HG03097 (cell line): ENCODE measurements around the gene OXSM.

Experiments used
- ATAC-seq: cut with Tn5 transposase; IDR thresholded peaks from one replicate; pipeline ENCODE4 v1.9.1; 2021; ENCODE audit not compliant: unreplicated experiment, low FRiP score

OXSM gene

DNA sequence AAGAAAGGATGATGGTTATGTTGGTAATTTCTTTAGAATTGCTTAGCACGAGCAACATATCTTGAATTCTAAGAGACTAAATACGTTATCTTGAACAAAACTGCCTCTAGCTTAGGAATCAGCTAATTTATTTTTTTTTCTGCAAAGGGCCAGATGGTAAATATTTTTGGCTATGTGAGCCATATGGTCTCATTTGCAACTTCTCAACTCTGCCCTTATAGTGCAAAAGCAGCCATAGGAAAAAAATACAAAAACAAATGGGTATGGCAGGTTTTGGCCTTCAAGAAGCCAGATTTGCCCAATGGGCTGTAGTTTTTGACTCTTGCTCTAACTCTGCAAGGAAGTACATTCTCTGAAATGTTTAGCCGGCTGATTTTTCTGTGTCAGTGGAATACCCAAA lies 11.9 kb downstream of the OXSM start:
- ATAC-seq = no peak

DNA sequence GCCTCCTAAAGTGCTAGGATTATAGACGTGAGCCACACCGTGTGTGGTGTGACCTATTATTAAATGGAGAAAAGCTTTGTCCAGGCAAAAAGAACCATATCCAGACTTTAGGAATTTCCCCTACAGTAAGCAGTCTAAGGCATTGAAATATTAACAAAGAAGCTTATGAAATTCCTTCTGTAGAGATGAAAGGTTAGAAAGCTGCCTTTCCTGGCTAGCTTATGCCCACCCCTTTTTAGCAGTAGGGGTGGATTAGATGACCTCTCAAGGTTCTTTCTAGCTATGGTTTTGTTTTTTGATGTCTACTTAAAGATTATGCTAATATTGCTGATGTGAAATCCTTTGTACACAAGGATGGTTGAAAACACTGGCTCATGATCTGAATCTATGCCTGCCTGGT lies 13.9 kb downstream of the OXSM start:
- no peak for ATAC-seq

DNA sequence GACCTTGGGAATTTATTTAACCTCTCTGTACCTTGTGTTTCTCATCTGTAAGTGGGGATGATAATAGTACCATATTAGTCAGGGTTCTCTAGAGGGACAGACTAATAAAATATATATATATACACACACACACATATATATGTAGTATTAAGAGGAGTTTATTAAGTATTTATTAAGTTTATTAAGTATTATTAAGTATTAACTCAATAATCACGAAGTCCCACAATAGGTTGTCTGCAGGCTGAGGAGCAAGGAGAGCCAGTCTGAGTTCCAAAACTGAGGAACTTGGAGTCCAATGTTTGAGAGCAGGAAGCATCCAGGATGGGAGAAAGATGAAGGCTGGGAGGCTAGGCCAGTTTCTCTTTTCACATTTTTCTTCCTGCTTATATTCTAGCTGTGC lies 14.8 kb downstream of the OXSM start:
- ATAC-seq = no peak

DNA sequence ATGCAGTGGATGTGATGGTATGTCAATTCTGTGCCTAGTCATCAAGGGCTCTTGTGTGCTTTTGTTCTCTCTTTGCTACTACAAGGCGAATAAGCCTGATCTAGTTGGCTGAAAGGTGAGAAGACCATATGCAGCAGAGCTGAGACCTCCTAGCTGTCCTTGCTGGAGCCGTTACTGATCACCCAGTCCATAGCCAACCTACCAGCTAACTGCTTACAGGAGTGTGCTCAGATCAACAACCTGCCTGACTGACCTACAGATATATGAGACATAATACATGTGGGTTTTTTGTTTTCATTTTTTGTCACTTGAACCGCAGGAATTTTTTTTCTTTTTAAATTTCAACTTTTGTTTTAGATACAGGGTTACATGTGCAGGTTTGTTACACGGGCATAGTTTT lies 22.8 kb downstream of the OXSM start:
- ATAC-seq = no peak

DNA sequence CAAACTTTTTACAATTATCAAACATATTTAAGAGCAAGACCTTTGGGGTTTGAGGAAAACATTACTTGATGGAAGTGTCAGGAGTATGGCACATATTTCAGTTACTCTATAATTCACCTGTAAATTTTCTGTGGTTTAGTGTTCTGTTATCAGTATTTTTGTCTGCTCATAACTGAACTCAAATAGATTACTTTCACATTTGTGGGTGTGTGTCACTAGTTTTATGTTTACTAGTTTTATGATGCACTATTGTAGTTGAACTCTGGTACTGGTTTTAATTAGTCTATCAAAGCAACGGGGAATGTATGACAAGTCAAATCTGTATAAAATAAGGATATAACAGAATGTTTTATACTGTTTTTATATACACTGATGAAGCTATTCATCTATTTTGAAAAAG lies 27.2 kb downstream of the OXSM start:
- ATAC-seq = no peak

DNA sequence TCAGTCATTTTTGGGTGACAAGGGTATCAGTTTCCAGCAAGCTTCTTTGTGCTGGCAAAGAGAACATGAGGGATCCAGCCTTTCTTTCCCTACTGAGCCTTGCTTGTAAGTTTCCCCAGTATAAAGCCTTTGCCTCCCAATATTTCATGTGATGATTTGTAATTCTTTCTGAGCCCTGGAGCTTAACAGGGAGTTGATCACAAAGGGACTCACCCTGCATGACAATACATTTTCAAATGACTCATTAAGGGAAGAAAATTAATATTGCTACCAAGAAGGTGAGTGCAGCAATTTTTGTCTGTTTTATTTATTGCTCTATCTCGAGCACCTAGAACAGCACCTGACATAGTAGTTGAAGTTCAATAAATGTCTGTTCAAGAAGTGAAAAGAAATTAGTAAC lies 27.7 kb downstream of the OXSM start:
- ATAC-seq = no peak

DNA sequence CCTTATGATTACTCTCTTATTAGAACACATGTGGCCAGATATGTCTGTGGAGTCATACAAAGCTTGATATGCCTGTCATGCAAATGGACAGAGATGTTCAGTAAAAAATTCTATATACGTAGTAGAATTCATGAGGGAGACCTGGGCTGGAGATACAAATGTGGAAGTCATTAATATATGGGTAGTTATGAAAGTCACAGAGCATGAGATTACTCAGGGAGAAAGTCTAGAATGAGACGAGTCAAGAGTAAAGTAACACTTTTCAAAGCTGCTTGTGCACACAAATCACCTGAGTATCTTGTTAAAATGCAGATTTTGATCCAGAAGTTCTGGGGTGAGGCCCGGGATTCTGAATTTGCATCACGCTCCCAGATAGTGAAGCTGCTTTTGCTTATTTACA lies 28.4 kb downstream of the OXSM start:
- ATAC-seq = no peak

DNA sequence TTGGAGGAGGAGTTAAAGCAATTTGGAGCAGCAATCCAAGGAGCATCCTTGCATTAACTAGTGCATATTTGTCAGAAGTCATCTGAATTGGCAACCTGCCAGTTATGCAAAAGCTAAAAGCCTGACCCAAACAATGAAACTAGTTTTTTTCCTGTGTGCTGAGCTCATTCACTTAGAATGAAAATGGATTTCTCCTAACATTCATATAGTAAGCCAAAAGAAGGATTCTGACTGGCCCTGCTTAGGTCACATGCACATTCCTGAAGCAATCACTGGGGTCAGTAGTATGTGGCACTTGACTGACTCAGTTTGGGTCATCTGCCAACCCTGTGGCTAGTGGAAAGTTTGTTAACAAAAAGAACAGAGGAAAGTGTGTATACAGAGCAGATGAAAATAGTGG lies 30.5 kb downstream of the OXSM start:
- no peak for ATAC-seq

DNA sequence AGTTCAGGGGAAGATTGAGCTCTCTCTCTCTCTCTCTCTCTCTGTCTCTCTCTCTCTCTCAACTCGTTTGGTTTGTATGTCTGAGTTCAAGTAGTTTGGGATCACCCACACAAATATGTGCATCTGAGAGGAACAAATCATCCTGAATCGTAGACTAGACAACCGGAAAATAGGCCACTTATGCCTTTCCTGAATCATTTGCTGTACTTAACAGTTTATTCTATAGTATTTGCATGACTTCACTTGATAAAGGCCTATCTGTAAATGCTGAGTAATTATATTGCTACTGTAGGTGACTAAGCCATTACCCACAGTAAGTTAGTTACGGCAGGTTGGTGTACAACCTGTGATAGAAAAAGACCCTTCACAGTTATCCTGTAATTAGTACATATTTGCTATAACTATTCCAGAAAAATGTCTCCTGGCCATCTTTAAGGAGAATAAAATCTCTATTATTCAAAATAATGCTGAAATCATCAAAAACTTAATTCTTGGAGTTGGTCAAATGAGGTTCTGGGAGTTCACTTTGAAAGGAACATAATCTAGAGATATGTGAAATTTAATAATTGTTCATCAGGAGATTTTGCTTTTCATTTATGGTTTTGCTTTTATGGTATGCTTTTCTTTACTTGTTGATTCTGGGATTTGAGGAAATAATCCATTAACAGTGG lies 31.1 kb downstream of the OXSM start:
- ATAC-seq = no peak

DNA sequence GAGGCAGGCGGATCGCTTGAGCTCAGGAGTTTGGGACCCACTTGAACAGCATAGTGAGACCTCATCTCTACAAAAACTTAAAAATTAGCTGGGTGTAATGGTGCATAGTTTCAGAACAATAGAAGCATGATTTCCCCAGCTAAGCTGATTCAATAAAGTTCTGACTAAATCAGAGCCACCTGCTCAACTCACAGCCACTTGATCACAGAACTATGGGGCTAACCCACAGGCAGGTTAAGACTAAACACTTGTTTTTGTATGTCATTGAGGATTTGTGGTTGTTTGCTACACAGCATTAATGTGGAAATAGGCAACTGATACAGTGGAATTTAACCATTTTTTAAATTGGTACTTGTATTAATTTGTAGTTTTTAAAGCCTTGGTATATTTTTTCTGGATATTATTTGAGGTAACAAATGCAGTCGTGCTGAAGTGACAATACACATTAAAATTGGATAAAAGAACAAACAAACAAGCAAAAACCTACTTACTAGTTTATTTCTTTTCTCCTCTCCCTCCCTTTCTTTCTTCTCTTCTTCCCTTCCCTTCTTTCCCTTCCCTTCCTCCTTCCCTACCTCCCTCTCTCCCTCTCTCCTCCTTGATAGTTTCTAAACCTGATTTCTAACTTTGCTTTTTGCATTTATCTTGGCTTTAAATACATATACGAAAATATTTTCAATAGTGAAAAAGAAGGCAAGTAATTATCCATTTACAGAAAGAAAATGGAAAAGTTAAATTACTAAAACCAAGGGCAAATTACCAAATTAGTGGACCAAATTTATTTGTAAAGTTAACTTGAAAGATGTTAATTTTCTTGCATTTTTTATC lies 32.1 kb downstream of the OXSM start:
- ATAC-seq = no peak

DNA sequence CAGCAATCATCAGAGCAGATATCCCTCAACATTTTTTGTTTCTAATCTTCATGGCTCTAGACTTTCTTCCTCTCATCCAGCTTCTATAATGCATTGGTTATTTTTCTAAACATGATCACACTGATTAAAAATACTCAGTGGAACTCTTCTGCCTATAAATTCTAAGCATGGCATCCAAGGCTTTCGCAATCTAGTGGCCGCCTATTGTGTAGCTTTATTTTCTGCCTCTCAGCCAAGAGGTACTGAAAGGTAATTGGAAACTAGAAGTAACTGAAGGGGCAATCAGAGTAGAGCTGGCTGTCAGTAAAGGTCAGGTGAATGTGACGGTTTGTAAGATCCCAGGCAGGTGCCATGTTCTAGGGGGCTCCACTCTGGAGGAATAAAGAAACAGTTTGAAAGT lies 33.4 kb downstream of the OXSM start:
- ATAC-seq = no peak

DNA sequence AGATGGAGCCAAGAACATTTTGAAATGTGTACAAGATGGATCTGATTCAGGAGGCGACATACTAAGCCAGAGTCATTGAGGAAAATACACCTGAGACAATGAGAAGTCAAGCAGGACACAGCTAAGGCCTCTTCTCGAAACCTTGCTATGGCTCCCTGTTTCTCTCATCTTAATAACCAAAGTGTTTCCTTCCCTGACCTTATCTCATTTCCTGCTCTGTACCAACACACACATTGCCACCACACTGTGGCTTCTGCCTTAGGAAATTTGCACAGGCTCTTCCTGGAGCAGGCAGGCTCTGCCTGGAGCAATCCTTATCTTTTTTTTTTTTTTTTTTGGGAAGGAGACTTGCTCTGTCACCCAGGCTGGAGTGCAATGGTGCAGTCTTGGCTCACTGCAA lies 36.6 kb downstream of the OXSM start:
- no peak for ATAC-seq

DNA sequence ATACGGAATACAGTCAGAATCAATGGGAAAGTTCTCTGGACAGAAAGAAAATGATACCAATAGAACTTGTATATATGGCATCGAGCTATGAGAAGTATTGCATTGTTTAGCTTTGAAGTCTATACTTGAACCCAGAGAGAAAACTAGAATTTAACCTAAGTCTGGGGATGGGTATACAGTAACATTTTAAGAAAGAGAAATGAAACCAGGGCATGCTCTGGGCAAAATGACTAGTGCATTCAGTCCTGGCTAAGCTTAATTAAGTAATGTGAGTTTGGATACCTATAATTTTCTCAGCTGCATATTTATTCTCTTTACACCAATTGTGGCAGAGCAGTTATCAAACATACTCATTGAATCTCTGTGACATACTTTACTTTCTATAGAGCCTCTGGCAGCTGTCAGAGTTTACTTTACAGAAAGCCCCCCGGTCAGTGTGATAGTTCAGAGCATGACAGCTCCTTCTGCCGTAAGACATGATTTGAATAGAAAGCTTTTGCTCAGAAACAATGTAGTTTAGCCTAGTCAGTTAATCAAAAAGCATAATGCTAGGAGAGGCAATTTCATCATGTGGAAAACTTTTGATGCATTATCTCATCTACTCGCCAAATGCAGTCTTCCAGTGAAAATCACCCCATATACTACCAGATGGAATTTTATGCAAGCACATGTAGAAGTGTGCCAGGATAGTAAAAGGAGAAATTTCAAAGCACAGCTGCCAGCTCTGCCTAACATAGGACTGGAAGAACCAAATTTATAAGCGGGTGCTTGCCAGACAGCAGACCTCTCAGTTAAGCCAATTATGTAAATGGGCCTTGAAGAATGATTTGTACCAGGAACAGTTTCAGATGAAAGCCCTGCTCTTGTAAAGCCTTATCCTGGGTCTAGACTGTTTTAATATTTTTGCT lies 40.7 kb downstream of the OXSM start:
- no peak for ATAC-seq

DNA sequence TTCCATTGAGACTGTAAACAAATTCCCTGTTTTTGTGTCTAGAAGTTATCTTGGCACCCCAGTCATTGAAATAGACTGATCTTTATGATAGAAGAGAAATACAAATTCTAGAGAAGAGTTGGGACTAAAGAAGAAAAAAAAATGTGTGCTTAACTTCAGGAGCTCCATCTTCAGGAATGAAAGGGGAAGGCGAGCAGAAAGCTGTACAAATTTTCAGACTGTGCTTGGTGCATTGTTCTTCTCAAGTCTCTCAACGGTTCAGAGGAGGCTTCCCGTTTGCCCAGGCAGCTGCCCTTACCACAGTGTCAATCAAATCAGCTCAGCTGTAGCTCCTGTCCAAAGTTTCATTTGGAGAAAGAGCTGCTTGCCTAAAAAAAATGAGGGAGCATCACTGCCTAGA lies 41.7 kb downstream of the OXSM start:
- ATAC-seq = no peak

DNA sequence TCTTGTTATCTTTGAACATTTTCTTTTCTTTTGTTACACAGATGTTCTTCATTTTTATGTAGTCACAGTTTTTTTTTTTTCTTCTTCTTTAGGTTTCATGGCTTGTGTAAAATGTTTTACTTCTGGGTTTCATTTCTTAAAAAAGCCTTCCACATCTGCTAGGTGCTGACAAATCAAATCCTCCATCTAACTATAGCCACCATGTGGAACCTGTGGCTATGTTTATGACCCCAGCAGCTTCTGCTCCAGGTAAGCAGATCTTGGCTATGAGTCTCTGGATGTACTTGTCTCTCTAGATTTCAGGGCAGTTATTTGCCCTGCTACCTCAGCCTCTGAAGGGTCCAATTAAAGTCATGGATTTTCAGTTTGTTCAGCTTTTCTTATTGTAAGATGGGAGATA lies 44.5 kb downstream of the OXSM start:
- ATAC-seq = no peak

DNA sequence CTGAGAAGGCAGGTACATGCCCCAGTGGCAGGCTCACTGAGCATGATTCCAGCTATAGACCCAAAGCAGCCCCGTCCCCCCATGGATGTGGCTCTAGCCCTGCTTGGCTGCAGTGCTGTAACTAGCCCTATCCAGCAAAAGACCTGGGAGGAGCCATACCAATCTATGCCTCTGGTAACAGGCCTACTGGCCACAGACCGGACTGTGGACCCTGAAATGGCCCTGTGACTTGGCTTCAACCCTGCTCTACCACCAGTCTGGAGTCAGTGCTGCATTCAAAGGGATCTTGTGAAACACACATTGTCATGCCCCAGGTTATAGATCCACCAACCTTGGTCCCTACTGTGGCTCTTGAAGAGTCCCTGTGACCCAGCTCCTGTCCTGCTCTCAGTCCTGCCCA lies 46.7 kb downstream of the OXSM start:
- no peak for ATAC-seq

DNA sequence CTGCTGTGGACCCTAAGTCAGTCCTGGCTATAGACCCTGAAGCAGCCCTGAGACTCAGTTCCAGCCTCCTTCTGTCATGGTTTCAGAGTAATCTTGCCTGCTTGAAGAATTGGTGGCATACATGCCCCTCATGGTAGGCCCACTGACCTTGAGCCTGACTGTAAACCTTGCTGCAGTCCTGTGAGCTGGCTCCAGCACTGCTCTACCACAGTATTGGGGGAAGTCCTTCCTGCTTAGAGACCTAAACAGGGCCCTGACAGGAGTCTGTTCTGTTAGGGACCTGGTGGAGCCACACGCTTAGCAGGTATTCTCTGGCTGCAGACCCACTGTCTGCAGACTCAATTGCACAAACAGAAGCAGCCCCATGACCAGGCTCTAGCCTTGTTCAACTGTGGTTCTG lies 47.1 kb downstream of the OXSM start:
- ATAC-seq = no peak

DNA sequence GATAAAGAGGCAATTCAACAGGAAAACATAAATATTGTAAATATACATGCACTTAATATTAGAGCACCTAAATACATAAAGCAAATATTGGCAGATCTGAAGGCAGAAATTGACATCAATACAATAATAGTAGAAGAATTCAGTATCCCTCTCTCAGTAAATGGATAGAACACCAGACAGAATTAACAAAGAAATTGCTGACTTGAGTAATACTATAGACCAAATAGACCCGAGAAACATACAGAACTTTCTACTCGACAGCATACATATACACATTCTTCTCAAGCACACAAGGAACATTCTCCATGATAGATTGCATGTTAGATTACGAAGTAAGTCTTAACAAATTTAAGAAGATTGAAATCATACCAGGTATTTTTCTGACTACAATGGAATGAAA lies 50.2 kb downstream of the OXSM start:
- no peak for ATAC-seq

DNA sequence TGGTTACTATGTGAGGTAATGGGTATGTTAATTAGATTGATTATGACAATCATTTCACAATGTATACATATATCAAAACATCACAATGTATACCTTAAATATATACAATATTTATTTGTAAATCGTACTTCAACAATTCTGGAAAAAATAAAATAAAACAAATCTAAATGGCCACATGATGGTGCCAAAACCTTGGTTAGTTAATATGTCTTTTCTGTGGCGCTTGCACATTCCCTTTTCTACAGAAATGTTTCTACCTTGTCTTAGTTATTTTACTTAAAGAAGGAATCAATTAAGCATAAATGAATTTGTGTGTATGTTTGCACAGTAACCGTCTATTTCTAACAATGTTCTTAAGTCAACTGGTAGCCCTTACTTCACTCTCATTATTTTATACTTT lies 53.4 kb downstream of the OXSM start:
- no peak for ATAC-seq
